GM12891 (cell line): ENCODE results near the gene EMC10.

ENCODE experiments used
- POLR2A ChIP-seq: IDR thresholded peaks from 2 replicates; pipeline ENCODE4 v1.6.1; 2011; ENCODE audit warnings: low read depth, low read length, control low read depth
- POLR2AphosphoS5 ChIP-seq: IDR thresholded peaks from 2 replicates; pipeline ENCODE4 v1.6.1; 2011; ENCODE audit warnings: low read depth, low read length, control low read depth
- TAF1 ChIP-seq: IDR thresholded peaks from 2 replicates; pipeline ENCODE4 v1.6.1; 2011; ENCODE audit warnings: low read depth, low read length, control low read depth

DNA sequence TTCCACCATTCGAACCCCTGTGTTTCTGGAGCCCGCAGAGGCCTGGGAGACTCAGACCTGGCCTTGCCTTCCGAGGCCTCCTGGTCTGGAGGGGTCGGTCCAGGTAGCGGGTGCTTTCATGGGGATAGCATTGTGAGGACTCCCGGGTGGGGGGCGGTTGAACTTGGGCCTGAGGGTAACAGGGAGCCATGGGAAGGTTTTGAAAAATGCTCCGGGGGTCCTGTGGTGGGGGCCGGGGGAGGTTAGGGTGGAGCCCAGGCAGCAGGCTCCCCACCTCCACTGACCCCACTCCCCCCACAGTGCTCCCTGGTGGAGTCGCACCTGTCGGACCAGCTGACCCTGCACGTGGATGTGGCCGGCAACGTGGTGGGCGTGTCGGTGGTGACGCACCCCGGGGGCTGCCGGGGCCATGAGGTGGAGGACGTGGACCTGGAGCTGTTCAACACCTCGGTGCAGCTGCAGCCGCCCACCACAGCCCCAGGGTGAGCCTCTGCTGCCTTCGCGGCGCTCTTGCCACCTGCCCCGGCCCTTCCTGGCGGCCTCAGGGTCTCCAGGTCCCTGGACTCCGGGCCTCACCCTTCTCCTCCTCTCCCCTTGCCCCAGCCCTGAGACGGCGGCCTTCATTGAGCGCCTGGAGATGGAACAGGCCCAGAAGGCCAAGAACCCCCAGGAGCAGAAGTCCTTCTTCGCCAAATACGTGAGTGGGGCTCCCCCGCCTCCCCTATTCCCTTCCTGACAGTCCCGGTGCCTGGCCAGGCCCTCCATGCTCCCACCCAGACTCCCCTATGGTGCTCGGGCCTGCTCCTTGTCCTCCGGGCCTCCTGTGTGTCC is 4.2 kb downstream of the EMC10 start:
- TF ChIP-seq POLR2A (no peak), POLR2AphosphoS5 (no peak), TAF1 (no peak)
